Type B pancreatic cell (in vitro differentiated cells): ENCODE results near the gene TRIM72. TPM values are rescaled to one million over a fixed set of nuclear protein-coding genes. Genes with fewer than 3 reads are reported as not detected.
"Not testable (repeated sequence)": the region's sequence is repeated elsewhere in the genome, so short reads cannot be mapped to it uniquely, and the experiment has no call there.

Experiments used
- DNase-seq: peaks from one replicate; pipeline ENCODE4 v3.0.0; 2021; ENCODE audit warnings: mixed read lengths; ENCODE audit not compliant: unreplicated experiment; ENCODE audit errors: extremely low spot score
- H3K27ac Mint-ChIP-seq: 2 replicates; pipeline ENCODE4 v1.8.0; 2021; ENCODE audit warnings: mild to moderate bottlenecking, mixed read lengths
- H3K27me3 Mint-ChIP-seq: 2 replicates; pipeline ENCODE4 v1.8.0; 2021; ENCODE audit warnings: mixed read lengths
- H3K36me3 Mint-ChIP-seq: 2 replicates; pipeline ENCODE4 v1.8.0; 2021; ENCODE audit warnings: mixed read lengths
- H3K4me1 Mint-ChIP-seq: one replicate; pipeline ENCODE4 v1.8.0; 2021; ENCODE audit warnings: mixed read lengths; ENCODE audit not compliant: unreplicated experiment
- H3K4me3 Mint-ChIP-seq: 2 replicates; pipeline ENCODE4 v1.8.0; 2021; ENCODE audit warnings: mild to moderate bottlenecking, mixed read lengths
- H3K9me3 Mint-ChIP-seq: 2 replicates; pipeline ENCODE4 v1.8.0; 2021; ENCODE audit warnings: mixed read lengths
- CTCF ChIP-seq: fragments of 200-600 bp; sonication (generic); conservative IDR thresholded peaks from 2 replicates; pipeline ENCODE4 v1.5.0; 2021; ENCODE audit warnings: antibody characterized with exemption, mild to moderate bottlenecking
- total RNA-seq: library from RNA; stranded (reverse); gene quantifications from 2 replicates; pipeline ENCODE4 v1.2.1, GENCODE V29; 2021; ENCODE audit warnings: low replicate concordance

The TRIM72 gene
- total RNA-seq, 1 donor from 2014 or later = not detected

GRCh38 chr16:31268891-31269290, 55.0 kb downstream of the TRIM72 start:
- peak; percentile 51 for DNase-seq
- Mint-ChIP-seq H3K9me3 (no peaks in the 10 kb centered on the region), H3K27me3 (peaks cover 33% of the 10 kb centered on the region), H3K4me3 (no peak overlapping the region), H3K27ac (no peak overlapping the region), H3K36me3 (no peaks in the 10 kb centered on the region), H3K4me1 (no peaks in the 10 kb centered on the region)
- TF ChIP-seq CTCF = no peak

- Mint-ChIP-seq H3K27me3 (peaks cover 33% of the 10 kb centered on the region), H3K36me3 (no peaks in the 10 kb centered on the region), H3K9me3 (no peaks in the 10 kb centered on the region), H3K27ac (no peak overlapping the region), H3K4me1 (no peaks in the 10 kb centered on the region), H3K4me3 (no peak overlapping the region)
- TF ChIP-seq CTCF = no peak
- DNase-seq = no peak
Measured at GRCh38 chr16:31269541-31269940, 55.6 kb downstream of the TRIM72 start.

- not testable (repeated sequence) for H3K36me3 Mint-ChIP-seq, H3K9me3 Mint-ChIP-seq, H3K4me1 Mint-ChIP-seq, H3K27ac Mint-ChIP-seq, H3K4me3 Mint-ChIP-seq, DNase-seq
- H3K27me3 Mint-ChIP-seq = peaks cover 35% of the 10 kb centered on the region
Measured at GRCh38 chr16:31269973-31270372, 56.1 kb downstream of the TRIM72 start.

GRCh38 chr16:31270795-31271194, 56.9 kb downstream of the TRIM72 start:
- Mint-ChIP-seq H3K36me3 (no peaks in the 10 kb centered on the region), H3K4me3 (no peak overlapping the region), H3K27me3 (peaks cover 36% of the 10 kb centered on the region), H3K27ac (no peak overlapping the region), H3K9me3 (no peaks in the 10 kb centered on the region), H3K4me1 (no peaks in the 10 kb centered on the region)
- DNase-seq = peak; percentile 32
- TF ChIP-seq CTCF = no peak

- Mint-ChIP-seq H3K27ac (no peak overlapping the region), H3K4me1 (no peaks in the 10 kb centered on the region), H3K27me3 (peaks cover 36% of the 10 kb centered on the region), H3K9me3 (no peaks in the 10 kb centered on the region), H3K36me3 (no peaks in the 10 kb centered on the region), H3K4me3 (no peak overlapping the region)
- peak; percentile 52 for DNase-seq
- no peak for TF ChIP-seq CTCF
Measured at GRCh38 chr16:31271621-31272190, 57.8 kb downstream of the TRIM72 start.

- Mint-ChIP-seq H3K36me3 (no peaks in the 10 kb centered on the region), H3K27me3 (peaks cover 23% of the 10 kb centered on the region), H3K9me3 (no peaks in the 10 kb centered on the region), H3K27ac (no peak overlapping the region), H3K4me3 (no peak overlapping the region), H3K4me1 (no peaks in the 10 kb centered on the region)
- TF ChIP-seq CTCF = no peak
- DNase-seq = peak; percentile 24
Measured at GRCh38 chr16:31273187-31273586, 59.3 kb downstream of the TRIM72 start.
